Osteoblast (primary cell): ENCODE results near the gene PLEKHA6. TPM values are rescaled to one million over a fixed set of nuclear protein-coding genes. Genes with fewer than 3 reads are reported as not detected.

Source experiments
- DNase-seq: peaks from one replicate; pipeline ENCODE4 v3.0.0; 2011; ENCODE audit warnings: low spot score, mixed read lengths; ENCODE audit not compliant: insufficient read length; ENCODE audit errors: missing footprints
- H2AFZ ChIP-seq: 2 replicates; pipeline ENCODE4 v1.6.0; 2011; ENCODE audit warnings: mild to moderate bottlenecking, low read length
- H3K27ac ChIP-seq: 2 replicates; pipeline ENCODE4 v1.5.1; 2011; ENCODE audit warnings: mild to moderate bottlenecking, low read depth, low read length, moderate library complexity
- H3K27me3 ChIP-seq: 2 replicates; pipeline ENCODE4 v1.6.0; 2012; ENCODE audit warnings: mild to moderate bottlenecking, control low read depth, inconsistent platforms, low read length, moderate library complexity; ENCODE audit not compliant: insufficient read depth
- H3K36me3 ChIP-seq: 2 replicates; pipeline ENCODE4 v1.5.1; 2011; ENCODE audit warnings: mild to moderate bottlenecking, low read length, control low read depth, moderate library complexity; ENCODE audit not compliant: insufficient read depth
- H3K4me1 ChIP-seq: 2 replicates; pipeline ENCODE4 v1.5.1; 2011; ENCODE audit warnings: mild to moderate bottlenecking, low read length, control low read depth, moderate library complexity; ENCODE audit not compliant: insufficient read depth
- H3K4me2 ChIP-seq: 2 replicates; pipeline ENCODE4 v1.6.0; 2011; ENCODE audit warnings: mild to moderate bottlenecking, low read length; ENCODE audit not compliant: insufficient read depth
- H3K4me3 ChIP-seq: fragments of 200-600 bp; sonication (generic); 3 replicates; pipeline ENCODE4 v1.5.1; 2012; ENCODE audit warnings: mild to moderate bottlenecking, low read length, inconsistent platforms; ENCODE audit not compliant: insufficient read depth
- H3K79me2 ChIP-seq: 2 replicates; pipeline ENCODE4 v1.6.0; 2012; ENCODE audit warnings: mild to moderate bottlenecking, low read length, control low read depth, inconsistent platforms; ENCODE audit not compliant: insufficient read depth
- H3K9me3 ChIP-seq: 2 replicates; pipeline ENCODE4 v1.5.1; 2011; ENCODE audit warnings: low read depth, low read length, control low read depth
- H4K20me1 ChIP-seq: 2 replicates; pipeline ENCODE4 v1.6.0; 2012; ENCODE audit warnings: mild to moderate bottlenecking, low read length, control low read depth; ENCODE audit not compliant: insufficient read depth
- total RNA-seq: library from RNA; depleted of rRNA; stranded (reverse); fragments of >200 nt; gene quantifications from 2 replicates; pipeline ENCODE4 v1.2.3, GENCODE V29; 2012
- TF ChIP-seq, protein P1 (sequence below): IDR thresholded peaks from 2 replicates; pipeline ENCODE4 v1.5.1; 2011; ENCODE audit warnings: mild to moderate bottlenecking, low read depth, low read length, moderate library complexity; ENCODE audit errors: extremely low read depth

PLEKHA6 gene
- total RNA-seq, 1 donor: 0.36 TPM

DNA sequence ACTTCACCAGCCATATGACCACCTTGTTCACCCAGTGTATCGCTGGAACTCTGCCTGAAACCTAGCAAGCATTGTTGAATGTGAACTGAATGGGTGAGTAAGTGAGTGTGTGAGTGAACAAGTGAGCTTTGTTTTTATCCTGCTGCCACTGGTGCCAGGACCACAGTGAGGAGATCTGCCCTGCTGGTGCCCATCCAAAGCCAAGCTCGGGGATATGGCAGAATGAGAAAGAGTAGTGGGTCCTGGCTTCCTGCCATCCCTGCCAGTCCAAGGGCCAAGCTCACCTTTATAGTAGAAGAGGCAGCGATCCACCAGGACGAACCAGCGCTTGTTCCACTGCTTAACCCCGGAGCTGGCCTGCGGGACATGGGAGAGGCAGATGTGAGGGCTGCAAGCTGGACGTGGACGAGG lies 92.5 kb downstream of the PLEKHA6 start:
- Histone ChIP-seq H3K9me3 (no peaks in the 10 kb centered on the region), H3K4me3 (no peak overlapping the region), H2AFZ (no peak overlapping the region), H3K27me3 (peaks cover 56% of the 10 kb centered on the region), H3K27ac (no peak overlapping the region), H4K20me1 (no peaks in the 10 kb centered on the region), H3K79me2 (no peaks in the 10 kb centered on the region), H3K4me2 (no peak overlapping the region), H3K4me1 (peaks cover 4% of the 10 kb centered on the region), H3K36me3 (no peaks in the 10 kb centered on the region)
- TF ChIP-seq, protein P1, sequence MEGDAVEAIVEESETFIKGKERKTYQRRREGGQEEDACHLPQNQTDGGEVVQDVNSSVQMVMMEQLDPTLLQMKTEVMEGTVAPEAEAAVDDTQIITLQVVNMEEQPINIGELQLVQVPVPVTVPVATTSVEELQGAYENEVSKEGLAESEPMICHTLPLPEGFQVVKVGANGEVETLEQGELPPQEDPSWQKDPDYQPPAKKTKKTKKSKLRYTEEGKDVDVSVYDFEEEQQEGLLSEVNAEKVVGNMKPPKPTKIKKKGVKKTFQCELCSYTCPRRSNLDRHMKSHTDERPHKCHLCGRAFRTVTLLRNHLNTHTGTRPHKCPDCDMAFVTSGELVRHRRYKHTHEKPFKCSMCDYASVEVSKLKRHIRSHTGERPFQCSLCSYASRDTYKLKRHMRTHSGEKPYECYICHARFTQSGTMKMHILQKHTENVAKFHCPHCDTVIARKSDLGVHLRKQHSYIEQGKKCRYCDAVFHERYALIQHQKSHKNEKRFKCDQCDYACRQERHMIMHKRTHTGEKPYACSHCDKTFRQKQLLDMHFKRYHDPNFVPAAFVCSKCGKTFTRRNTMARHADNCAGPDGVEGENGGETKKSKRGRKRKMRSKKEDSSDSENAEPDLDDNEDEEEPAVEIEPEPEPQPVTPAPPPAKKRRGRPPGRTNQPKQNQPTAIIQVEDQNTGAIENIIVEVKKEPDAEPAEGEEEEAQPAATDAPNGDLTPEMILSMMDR: no peak
- no peak for DNase-seq

DNA sequence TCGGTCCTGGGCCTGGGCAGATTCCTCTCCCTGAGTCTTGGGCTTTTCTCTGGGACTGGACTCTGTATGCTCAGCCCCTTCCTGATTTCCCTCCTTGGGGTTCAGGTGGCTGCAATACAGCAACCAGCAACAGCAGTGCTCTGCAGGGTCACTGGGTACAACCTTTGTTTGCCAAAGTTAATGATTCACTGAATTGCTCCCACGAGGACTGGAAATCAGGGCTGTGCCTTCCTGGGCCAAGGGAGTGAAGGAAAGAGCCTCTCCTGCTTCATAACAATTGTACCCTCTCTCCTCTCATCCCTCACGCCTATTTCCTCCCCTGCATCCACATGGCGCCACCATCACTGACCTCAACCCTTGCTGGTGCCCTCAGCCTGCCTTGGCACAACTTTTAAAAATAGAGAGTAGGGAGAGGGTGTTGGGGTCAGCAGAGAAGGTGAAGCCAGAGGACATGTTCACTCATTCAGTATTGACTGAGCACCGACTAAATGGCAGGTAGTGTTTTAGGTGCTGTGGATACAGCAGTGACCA lies 93.2 kb downstream of the PLEKHA6 start:
- Histone ChIP-seq H3K79me2 (no peaks in the 10 kb centered on the region), H3K27ac (no peak overlapping the region), H3K9me3 (no peaks in the 10 kb centered on the region), H3K4me1 (peaks cover 10% of the 10 kb centered on the region), H3K4me3 (no peak overlapping the region), H2AFZ (no peak overlapping the region), H3K4me2 (no peak overlapping the region), H4K20me1 (no peaks in the 10 kb centered on the region), H3K27me3 (peaks cover 53% of the 10 kb centered on the region), H3K36me3 (no peaks in the 10 kb centered on the region)
- DNase-seq: peak; percentile 65
- TF ChIP-seq, protein P1: no peak

DNA sequence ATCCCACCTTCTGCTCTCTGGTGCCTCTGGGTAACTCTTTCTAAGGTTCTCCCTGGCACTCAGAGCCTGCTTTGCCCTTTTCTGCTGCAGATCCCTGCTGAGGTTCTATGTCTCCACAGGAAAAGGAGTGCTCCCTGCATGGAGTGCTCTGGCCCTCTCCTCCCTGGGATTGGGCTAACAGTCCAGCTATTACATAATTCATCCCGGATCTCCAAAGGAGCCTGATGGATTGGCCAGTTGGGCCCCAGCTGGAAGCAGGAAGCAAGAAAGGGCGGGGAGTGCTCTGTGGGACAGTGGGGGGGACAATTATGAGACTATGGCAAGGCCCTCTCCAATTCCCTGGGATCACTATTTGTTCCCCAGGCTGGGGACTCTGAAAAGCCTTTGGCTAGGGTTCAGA lies 94.1 kb downstream of the PLEKHA6 start:
- Histone ChIP-seq H4K20me1 (no peaks in the 10 kb centered on the region), H3K4me2 (no peak overlapping the region), H3K4me3 (no peak overlapping the region), H3K79me2 (no peaks in the 10 kb centered on the region), H2AFZ (no peak overlapping the region), H3K27me3 (peaks cover 48% of the 10 kb centered on the region), H3K9me3 (no peaks in the 10 kb centered on the region), H3K4me1 (peaks cover 10% of the 10 kb centered on the region), H3K27ac (no peak overlapping the region), H3K36me3 (no peaks in the 10 kb centered on the region)
- TF ChIP-seq, protein P1: no peak
- DNase-seq: no peak

DNA sequence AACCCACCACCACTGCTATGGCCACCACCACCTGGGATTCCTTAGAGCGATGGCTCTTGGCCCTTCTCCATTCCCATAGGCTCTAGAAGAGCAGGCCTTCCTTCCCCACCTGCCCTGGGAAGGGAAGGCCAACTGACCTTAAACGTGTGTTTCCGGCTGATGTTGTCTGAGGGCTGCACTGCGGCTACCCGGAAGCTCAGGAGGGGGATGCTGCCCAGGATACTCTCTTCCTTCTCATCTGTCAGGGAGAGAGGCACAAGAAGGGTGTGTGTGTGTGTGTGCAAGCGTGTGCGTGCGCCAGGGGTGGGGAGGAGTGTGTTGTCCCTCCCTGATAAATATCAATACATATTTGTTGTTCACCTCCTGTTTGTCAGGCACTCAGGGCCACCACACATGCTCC lies 94.9 kb downstream of the PLEKHA6 start:
- Histone ChIP-seq H3K4me3 (no peak overlapping the region), H3K9me3 (no peaks in the 10 kb centered on the region), H3K36me3 (no peaks in the 10 kb centered on the region), H3K4me2 (no peak overlapping the region), H2AFZ (no peak overlapping the region), H3K27me3 (peaks cover 41% of the 10 kb centered on the region), H3K4me1 (peaks cover 10% of the 10 kb centered on the region), H3K27ac (no peak overlapping the region), H3K79me2 (no peaks in the 10 kb centered on the region), H4K20me1 (no peaks in the 10 kb centered on the region)
- DNase-seq: no peak
- TF ChIP-seq, protein P1: no peak
